Activated T-cell treated with anti-CD3 and anti-CD28 coated beads for 48 hours (primary cell): ENCODE measurements around the gene NARS2.
"Not testable (repeated sequence)": the region's sequence is repeated elsewhere in the genome, so short reads cannot be mapped to it uniquely, and the experiment has no call there.

Experiments used
- DNase-seq: peaks from one replicate; pipeline ENCODE4 v3.0.0-alpha.2; 2020; ENCODE audit warnings: low read depth

Gene NARS2

GRCh38 chr11:78575478-78575877 is 814 bp upstream of the NARS2 start:
- no peak for DNase-seq

- DNase-seq = no peak
Observed at GRCh38 chr11:78573681-78574080, 983 bp downstream of the NARS2 start.

- no peak for DNase-seq
Observed at GRCh38 chr11:78573271-78573670, 1.4 kb downstream of the NARS2 start.

- DNase-seq = no peak
Observed at GRCh38 chr11:78572394-78572793, 2.3 kb downstream of the NARS2 start.

- no peak for DNase-seq
Observed at GRCh38 chr11:78570031-78570430, 4.6 kb downstream of the NARS2 start.

- DNase-seq = no peak
Observed at GRCh38 chr11:78567209-78567608, 7.5 kb downstream of the NARS2 start.

GRCh38 chr11:78564490-78565467 is 9.9 kb downstream of the NARS2 start:
- no peak for DNase-seq

- DNase-seq = not testable (repeated sequence)
Observed at GRCh38 chr11:78564037-78564436, 10.6 kb downstream of the NARS2 start.

- not testable (repeated sequence) for DNase-seq
Observed at GRCh38 chr11:78563090-78563489, 11.6 kb downstream of the NARS2 start.

- DNase-seq = no peak
Observed at GRCh38 chr11:78562398-78562797, 12.3 kb downstream of the NARS2 start.

- no peak for DNase-seq
Observed at GRCh38 chr11:78560826-78561484, 13.7 kb downstream of the NARS2 start.

- no peak for DNase-seq
Observed at GRCh38 chr11:78560153-78560552, 14.5 kb downstream of the NARS2 start.

GRCh38 chr11:78557236-78557635 is 17.4 kb downstream of the NARS2 start:
- no peak for DNase-seq

- DNase-seq = no peak
Observed at GRCh38 chr11:78555592-78555991, 19.1 kb downstream of the NARS2 start.

GRCh38 chr11:78552881-78553280 is 21.8 kb downstream of the NARS2 start:
- no peak for DNase-seq

- DNase-seq = not testable (repeated sequence)
Observed at GRCh38 chr11:78552139-78552538, 22.5 kb downstream of the NARS2 start.

- no peak for DNase-seq
Observed at GRCh38 chr11:78551066-78551465, 23.6 kb downstream of the NARS2 start.

GRCh38 chr11:78549624-78550409 is 24.8 kb downstream of the NARS2 start:
- no peak for DNase-seq

- no peak for DNase-seq
Observed at GRCh38 chr11:78548911-78549590, 25.6 kb downstream of the NARS2 start.

- no peak for DNase-seq
Observed at GRCh38 chr11:78547931-78548705, 26.5 kb downstream of the NARS2 start.

GRCh38 chr11:78542007-78542406 is 32.7 kb downstream of the NARS2 start:
- no peak for DNase-seq
